Measurements from ENCODE around the gene FBXL19. TPM values are rescaled to one million over a fixed set of nuclear protein-coding genes. Genes with fewer than 3 reads are reported as not detected.

FBXL19 gene
- total and polyA plus RNA-seq, 2 of the 13 experiments (the other 11 are each of a cell fraction or from before 2014, with no cell fraction given), result 6.0 to 13.7 TPM

GRCh38 chr16:30875871-30876801 is 47.2 kb upstream of the FBXL19 start (continued):
- TF ChIP-seq DDIT3 (CRISPR knock-in tag; IDR thresholded peaks at IDR 0.05), result no peak
- no peak for TF ChIP-seq PHF5A (CRISPR knock-in tag; IDR thresholded peaks at IDR 0.05; ENCODE audit: low read depth, unreplicated experiment)
- no peak for TF ChIP-seq PHF20 (CRISPR knock-in tag; IDR thresholded peaks at IDR 0.05)
- TF ChIP-seq TFAP4 (IDR thresholded peaks at IDR 0.05; ENCODE audit: borderline replicate concordance, low read depth), result no peak; the same call in 1 of the 2 replicates
- no peak for TF ChIP-seq ZGPAT (CRISPR knock-in tag; IDR thresholded peaks at IDR 0.05)
- no peak for TF ChIP-seq BORCS8-MEF2B (CRISPR knock-in tag; IDR thresholded peaks at IDR 0.05)
- TF ChIP-seq ATF7 (IDR thresholded peaks at IDR 0.05), result no peak
- TF ChIP-seq ATF7 (CRISPR knock-in tag; IDR thresholded peaks at IDR 0.05), result 0 out of 2 replicates have a peak, but pooled peaks have one; percentile 33
- TF ChIP-seq ZHX2 (IDR thresholded peaks at IDR 0.05; ENCODE audit: low read depth), result no peak
- no peak for TF ChIP-seq ZHX2 (CRISPR knock-in tag; IDR thresholded peaks at IDR 0.05; ENCODE audit: borderline replicate concordance)
- no peak for TF ChIP-seq ELF1 (CRISPR knock-in tag; IDR thresholded peaks at IDR 0.05)
- TF ChIP-seq ATF6 (CRISPR knock-in tag; conservative IDR thresholded peaks at IDR 0.05), result no peak
- TF ChIP-seq TFDP1 (CRISPR knock-in tag; IDR thresholded peaks at IDR 0.05; ENCODE audit: borderline replicate concordance), result 0 out of 2 replicates have a peak, but pooled peaks have one; percentile 8
- no peak for TF ChIP-seq TCF7L2 (IDR thresholded peaks at IDR 0.05; ENCODE audit: low read depth, low read length)
- TF ChIP-seq TGIF2 (CRISPR knock-in tag; IDR thresholded peaks at IDR 0.05), result 0 out of 2 replicates have a peak, but pooled peaks have one; percentile 47
- TF ChIP-seq ZNF431 (CRISPR knock-in tag; IDR thresholded peaks at IDR 0.05; ENCODE audit: borderline replicate concordance, low read depth), result no peak
- no peak; the same call in 1 of the 2 replicates for TF ChIP-seq ZSCAN30 (CRISPR knock-in tag; IDR thresholded peaks at IDR 0.05)

Measured in HepG2 (cell line).